PFSK-1 (cell line): ENCODE measurements around the gene GUCA2A.

ENCODE experiments used
- POLR2AphosphoS5 ChIP-seq: IDR thresholded peaks from 2 replicates; pipeline ENCODE4 v1.6.1; 2012; ENCODE audit warnings: low read depth, mild to moderate bottlenecking, control low read depth, low read length, moderate library complexity
- SIN3A ChIP-seq: IDR thresholded peaks from 2 replicates; pipeline ENCODE4 v1.6.1; 2012; ENCODE audit warnings: mild to moderate bottlenecking, low read length, moderate library complexity, borderline replicate concordance; ENCODE audit not compliant: insufficient read depth
- TAF1 ChIP-seq: IDR thresholded peaks from 2 replicates; pipeline ENCODE4 v1.6.1; 2012; ENCODE audit warnings: low read length, control low read depth, borderline replicate concordance; ENCODE audit not compliant: insufficient read depth
- TF ChIP-seq, protein P1 (sequence below), 2 experiments: IDR thresholded peaks; 2 replicates each; pipeline versions ENCODE4 v1.6.1 to v1.8.0; 2011 to 2012; ENCODE audit warnings: low read depth in 2 of 2, low read length in 2 of 2, control low read depth in 1 of 2, inconsistent platforms in 1 of 2, mild to moderate bottlenecking in 1 of 2, moderate library complexity in 1 of 2; ENCODE audit not compliant: insufficient read depth in 1 of 2

- TF ChIP-seq TAF1 (no peak), POLR2AphosphoS5 (no peak), SIN3A (no peak)
- TF ChIP-seq, protein P1, sequence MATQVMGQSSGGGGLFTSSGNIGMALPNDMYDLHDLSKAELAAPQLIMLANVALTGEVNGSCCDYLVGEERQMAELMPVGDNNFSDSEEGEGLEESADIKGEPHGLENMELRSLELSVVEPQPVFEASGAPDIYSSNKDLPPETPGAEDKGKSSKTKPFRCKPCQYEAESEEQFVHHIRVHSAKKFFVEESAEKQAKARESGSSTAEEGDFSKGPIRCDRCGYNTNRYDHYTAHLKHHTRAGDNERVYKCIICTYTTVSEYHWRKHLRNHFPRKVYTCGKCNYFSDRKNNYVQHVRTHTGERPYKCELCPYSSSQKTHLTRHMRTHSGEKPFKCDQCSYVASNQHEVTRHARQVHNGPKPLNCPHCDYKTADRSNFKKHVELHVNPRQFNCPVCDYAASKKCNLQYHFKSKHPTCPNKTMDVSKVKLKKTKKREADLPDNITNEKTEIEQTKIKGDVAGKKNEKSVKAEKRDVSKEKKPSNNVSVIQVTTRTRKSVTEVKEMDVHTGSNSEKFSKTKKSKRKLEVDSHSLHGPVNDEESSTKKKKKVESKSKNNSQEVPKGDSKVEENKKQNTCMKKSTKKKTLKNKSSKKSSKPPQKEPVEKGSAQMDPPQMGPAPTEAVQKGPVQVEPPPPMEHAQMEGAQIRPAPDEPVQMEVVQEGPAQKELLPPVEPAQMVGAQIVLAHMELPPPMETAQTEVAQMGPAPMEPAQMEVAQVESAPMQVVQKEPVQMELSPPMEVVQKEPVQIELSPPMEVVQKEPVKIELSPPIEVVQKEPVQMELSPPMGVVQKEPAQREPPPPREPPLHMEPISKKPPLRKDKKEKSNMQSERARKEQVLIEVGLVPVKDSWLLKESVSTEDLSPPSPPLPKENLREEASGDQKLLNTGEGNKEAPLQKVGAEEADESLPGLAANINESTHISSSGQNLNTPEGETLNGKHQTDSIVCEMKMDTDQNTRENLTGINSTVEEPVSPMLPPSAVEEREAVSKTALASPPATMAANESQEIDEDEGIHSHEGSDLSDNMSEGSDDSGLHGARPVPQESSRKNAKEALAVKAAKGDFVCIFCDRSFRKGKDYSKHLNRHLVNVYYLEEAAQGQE (IDR thresholded peaks at IDR 0.05; ENCODE audit: insufficient read depth in 1 of 2, low read depth in 2 of 2, low read length in 2 of 2) = no peak
These were observed 24.4 kb downstream of the GUCA2A start for GRCh38 chr1:42140191-42140590.
